ENCODE measurements around the gene PRKD1.
"Not testable (repeated sequence)": the region's sequence is repeated elsewhere in the genome, so short reads cannot be mapped to it uniquely, and the experiment has no call there.

The PRKD1 gene

DNA sequence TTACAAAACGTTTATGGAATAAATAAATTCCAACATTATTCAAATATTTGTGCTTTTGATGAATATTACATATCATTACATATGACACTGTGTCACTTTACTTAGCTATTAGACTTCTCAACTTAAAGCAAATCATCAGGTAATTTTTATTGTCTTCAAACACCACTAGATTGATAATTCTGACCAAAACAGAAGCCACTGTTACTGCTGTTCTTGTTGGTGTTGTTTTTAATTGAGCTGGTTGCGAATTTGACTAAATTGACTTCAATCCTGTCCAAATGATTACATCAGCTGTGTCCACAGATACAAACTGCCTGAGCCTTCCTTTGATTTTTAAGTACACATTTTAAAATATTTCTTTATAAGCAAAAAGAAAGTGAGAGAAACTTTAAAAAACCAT is 29.2 kb downstream of the PRKD1 start:
- DNase-seq: no peak

DNA sequence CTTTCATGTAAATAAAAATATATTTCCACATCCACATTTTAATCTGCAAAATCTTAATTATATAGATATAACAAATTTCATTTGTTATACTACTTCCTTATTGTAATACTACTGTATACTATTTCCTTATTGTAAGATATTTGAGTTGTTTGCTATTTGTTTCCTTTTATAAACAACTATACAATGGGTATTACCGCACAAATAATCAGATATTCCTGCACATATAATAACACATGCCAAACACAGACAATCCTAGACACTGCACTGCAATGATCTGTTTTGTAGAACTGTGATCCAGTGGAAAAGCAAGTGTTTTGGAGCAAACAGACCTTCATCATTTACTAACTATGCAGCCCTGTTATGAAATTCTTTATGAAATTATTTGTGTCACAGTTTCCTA is 30.5 kb downstream of the PRKD1 start:
- no peak for DNase-seq

DNA sequence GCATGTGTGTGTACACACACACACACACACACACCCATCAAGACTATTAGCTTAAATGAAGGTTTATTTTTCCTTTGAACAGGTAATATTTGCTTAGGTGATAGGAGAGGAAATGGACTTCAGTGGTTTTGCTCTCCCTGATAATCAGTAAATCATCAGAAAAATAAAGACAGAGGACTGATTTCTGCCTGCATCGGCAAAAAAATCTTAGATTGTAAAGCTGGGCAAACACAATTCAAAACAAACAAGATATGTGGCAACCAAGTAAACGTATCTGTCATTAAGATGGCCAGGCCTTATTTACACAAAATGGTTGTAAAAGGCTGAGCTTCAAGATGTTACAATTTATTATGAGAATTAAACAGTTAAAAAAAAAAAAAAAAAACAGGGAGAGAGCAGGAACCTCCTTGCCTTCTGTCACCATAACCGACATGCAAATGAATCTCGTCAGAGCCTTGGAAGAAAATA is 31.3 kb downstream of the PRKD1 start:
- DNase-seq: no peak

DNA sequence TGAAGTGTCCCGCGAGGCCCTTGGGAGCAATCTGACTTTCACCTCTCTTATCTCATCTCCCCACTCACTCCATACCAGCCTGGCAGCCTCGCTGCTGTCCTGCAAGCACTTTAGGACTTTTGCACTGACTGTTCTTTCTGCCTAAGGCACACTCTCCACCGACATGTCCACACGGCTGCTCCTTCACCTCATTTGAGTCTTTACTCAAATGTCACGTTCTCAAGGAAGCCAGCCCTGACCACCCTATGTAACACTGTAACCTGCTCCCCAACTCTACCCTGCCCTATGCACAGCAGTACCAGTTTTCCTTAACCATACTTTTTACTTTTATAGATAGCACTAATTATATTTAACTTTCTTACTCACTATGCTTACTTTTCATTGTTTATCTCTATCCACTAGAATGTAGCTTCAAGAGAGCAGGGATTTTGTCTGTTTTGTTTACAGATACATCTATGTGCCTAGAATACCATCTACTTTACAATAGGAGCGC is 32.0 kb downstream of the PRKD1 start:
- no peak for DNase-seq

DNA sequence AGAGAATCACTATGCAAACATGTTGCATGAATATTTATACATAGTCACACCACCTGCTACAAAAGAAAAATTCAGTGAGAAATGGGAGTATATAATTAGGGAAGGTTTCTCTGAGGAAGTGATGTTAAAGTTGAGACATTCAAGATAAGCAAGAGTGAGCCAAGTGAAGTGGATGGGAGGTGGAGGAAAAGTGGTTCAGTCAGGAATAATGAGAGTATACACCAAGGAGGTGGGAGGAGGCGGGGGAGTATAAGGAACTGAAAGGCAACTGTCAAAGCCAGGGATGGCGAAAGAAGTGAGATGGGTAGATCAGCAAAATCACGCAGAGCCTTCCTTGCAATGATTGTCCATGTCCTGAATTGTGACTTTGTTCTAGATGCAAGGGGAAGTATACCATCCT is 33.7 kb downstream of the PRKD1 start:
- no peak for DNase-seq

DNA sequence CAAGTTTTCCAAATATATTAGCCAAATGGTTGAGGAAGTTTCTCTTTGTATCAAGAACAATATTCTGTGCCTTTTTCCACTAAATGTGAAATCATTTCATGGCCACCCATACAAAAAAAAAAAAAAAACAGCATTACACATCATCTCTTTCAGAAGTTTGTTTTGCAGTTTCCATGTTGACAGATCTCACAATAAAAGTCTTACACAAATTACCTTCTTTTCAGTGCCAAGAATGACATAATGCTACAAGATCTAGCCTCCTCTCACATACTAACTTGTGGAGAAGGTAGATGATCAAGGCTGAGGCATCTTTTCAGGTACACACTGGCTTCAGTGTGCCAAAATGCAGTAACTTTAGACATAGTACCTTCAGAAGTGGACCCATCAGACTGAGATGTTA is 35.3 kb downstream of the PRKD1 start:
- no peak for DNase-seq

DNA sequence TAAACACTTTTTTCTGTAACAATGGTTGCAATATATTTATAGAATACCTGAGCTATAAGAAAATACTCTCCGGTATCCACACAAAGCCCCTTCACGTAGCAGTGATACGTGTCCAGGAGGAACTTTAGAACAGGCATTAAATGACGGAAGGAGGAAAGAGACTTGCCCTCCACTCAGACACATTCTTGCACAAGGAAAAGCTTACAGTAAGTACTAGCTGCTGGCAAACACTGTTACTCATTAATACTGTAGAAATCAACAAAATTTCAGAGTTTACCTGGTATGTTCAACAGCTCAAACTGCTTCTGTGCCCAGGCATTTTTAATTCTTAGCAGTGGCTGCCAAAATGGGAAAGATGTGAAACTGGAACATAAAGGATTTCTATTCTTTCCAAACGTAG is 41.7 kb downstream of the PRKD1 start:
- DNase-seq: no peak

DNA sequence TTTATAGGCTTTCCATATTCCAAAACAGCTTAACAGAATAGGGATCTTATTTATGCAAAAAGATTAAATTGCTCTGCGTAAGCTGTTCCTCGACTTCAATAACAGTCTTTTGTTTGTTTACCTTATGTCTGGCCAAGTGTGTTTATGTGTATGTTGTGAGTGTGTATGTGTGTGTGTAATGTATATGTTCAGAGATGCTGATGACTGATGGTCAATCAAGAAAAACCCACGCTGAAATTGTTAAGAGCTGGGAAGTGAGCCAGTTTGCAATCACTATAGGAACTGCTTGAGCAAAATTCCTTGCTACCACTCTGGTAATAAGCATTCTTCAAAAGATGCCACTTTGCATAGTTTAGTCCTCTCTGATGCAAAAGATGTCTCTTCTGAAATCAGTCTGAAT is 59.6 kb downstream of the PRKD1 start:
- DNase-seq: no peak

DNA sequence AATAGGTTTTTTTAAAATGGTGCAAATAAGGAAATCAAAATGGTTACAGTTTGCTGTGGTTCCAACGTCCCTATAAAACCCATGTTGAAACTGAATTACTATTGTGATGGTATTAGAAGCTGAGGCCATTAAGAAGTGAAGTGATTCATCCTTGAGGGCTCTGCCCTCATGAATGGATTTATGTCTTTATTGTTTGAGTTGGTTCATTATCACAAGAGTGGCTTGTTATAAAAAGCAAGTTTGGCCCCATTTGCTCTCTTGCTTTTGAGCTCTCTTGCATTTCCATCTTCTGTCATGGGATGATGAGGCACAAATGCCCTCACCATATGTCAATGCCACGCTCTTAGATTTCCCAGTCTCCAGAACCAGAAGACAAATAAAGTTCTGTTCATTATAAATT is 62.3 kb downstream of the PRKD1 start:
- DNase-seq: no peak

DNA sequence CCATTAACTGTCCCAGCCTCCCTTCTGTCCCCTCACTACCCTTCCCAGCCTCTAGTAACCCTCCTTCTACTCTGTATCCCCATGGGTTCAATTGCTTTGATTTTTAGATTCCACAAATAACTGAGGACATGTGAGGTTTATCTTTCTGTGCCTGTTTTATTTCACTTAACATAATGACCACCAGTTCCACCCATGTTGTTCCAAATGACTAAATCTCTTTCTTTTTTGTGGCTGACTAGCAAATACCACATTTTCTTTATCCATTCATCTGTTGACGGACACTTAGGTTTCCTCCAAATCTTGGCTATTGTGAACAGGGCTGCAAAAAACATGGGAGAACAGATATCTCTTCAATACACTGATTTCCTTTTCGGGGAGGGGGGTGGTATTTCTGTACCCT is 65.7 kb downstream of the PRKD1 start:
- no peak for DNase-seq

DNA sequence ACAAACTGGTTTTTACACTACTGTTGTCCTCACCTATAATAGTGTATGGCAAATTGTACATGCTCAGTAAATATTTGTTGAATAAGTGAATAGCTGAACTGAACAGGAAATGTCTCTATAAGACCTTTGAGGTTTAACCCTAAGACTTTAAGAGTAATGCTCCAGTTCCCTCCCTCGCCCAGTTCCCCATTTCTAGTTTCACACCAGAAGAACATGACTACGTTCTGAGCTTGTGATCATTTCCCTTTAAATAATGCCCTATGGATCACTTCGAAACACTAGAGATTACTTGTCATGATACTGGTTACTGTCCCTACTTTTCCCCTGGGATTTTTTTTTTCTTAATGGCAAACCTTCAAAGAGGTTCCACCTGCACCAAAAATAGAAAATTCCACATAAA is 69.3 kb downstream of the PRKD1 start:
- DNase-seq: no peak

DNA sequence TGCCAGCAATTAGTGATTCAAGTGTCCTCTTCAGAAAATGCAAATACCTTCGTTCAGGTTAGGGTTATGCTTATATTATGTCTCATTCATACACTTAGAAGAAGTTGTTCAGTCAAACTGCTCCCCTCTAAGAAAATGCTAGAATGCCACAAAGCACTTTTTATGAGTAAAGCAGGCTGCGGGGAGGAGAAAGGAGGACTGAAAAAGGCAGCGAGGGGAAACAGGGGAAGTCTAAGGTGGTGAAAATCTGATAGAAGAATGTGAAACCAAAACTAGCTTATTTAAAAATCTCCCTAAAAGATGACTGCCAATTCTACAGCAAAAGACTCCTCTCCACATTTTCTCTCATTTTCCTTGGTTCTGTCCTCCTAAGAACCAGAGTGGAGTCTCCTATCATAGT is 70.1 kb downstream of the PRKD1 start:
- DNase-seq: no peak

DNA sequence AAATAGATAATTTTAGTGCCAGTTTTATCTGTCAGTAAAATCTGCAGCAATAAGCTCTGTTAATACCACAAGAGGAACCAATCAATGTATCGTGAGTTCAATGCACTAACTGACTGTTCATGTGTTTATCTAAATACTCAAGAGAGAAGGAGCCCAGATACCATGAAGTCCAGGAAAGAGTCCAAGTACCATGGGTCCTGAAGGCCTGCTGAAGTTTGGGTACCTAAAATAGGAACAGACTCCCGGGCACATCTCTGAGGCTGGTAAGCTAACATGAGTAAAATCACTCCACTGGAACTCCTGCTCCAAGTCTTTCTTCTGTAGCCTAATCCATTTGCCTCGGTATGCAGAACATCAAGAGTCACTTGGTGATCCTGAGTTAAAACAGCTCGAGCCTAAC is 71.1 kb downstream of the PRKD1 start:
- no peak for DNase-seq

DNA sequence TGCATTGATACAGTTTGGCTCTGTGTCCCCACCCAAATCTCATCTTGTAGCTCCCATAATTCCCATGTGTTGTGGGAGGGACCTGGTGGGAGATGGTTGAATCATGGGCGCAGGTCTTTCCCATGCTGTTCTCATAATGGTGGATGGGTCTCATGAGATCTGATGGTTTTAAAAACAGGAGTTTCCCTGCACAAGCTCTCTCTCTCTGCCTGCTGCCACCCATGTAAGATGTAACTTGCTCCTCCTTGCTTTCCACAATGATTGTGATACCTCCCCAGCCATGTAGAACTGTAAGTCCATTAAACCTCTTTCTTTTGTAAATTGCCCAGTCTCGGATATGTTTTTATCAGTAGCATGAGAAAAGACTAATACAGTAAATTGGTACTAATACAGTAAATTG is 74.0 kb downstream of the PRKD1 start:
- DNase-seq: not testable (repeated sequence)

DNA sequence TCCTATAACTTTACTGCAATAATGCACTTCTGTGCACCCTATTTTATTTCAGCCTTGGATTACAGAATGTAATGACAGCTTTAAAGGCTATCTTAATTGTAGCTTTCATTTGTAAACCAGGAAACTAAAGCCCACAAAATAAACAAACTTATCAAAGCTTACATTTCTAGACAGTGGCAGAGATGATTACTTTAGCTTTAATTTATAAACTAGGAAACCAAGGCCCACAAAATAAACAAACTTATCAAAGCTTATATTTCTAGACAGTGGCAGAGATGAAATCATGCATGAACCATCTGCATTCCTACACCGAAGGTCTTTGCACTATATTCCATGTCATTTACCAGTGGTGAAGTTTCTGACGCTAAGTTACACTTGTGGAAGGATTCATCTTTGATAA is 74.4 kb downstream of the PRKD1 start:
- no peak for DNase-seq

DNA sequence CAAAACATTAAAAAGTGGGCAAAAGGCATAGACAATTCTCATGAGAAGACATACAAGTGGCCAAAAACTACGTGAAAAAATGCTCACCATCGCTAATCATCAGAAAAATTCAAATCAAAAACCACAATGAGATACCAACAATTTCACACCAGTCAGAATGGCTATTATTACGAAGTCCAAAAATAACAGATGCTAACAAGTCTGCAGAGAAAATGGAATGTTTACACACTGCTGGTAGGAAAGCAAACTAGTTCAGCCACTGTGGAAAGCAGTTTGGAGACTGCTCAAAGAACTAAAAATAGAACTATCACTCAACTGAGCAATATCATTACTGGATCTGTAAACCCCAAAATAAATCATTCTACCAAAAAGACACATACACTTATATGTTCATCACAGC is 76.2 kb downstream of the PRKD1 start:
- DNase-seq: peak; percentile 16

DNA sequence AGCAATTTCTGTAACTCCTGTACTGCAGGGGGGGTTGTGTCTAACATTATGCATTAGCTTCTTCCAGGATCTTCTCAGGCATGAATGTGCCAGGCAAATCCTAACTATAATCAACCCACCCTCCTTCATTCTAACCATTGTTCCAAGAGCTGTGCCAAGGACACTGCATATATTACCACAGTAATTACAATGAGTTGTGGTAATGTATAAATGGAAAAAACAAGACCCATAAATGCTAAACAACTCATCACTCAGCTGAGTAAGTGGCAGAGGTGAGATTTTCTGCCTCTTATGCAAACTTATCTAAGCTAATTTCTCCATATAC is 80.6 kb downstream of the PRKD1 start:
- DNase-seq: no peak

DNA sequence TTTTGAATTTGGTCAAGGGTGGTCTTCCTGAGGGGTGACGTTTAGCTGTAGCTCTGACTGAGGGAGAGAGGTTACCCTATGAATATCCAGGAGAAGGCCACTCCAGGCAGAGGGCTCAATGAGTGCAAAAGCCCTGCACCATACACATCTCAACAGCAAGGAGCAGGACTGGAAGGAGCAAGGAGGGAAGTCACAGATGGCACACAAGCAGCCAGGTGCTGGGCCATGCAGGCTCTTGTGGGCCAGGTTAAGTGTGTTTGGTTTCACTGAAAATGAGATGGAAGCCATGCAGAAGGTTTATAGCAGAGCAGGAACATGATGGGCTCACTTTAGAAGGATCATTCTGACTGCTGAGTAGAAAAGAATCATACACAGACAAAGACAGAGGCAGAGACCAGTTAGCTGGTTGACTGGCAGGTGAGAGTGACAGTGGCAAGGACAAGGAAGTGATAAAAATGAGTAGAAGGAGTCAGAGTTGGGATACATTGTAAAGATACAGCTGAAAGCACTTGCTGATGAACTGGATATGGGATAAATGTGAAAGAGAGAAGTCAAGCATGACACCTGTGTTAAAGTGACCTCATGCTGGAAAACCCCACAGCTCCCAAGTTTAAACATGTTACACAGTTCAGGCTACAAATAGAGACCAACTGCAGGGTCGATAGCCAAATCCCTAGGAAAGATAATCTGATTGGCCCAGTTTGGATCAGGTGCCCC is 81.2 kb downstream of the PRKD1 start:
- no peak for DNase-seq

DNA sequence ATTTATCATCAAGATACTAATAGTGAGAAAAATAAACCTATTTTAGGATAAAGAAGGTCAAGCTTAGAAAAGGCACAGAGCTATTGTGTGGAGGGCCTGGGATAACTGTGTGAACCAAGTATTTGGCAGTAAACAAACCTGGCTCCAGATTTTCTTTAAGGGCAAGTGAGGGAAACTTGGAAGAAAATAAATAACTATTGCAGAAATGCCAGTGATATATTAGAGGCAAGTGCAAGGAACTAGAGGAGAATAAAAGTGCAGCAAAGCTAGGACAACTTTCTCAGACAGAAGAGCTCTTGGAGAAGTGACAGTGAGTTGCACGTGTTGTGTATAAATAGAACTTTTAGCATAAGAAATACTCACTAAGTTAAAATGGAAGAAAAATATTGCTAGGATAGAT is 83.7 kb downstream of the PRKD1 start:
- no peak for DNase-seq

DNA sequence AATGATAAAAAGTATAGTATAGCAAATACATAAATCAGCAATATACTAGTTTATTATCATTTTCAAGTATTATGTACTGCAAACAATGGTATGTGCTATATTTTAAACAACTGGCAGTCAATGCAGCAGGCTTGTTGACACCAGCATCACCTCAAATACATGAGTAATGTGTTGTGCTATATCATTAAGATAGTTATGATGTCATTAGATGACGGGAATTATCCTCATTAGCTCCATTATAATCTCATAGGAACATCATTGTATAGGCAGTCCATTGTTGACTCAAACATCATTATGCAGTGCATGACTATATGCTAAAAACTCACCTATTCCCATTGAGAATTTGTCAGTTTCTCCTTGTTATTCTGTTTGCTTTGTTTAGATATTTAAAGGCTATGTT is 85.4 kb downstream of the PRKD1 start:
- DNase-seq: no peak

DNA sequence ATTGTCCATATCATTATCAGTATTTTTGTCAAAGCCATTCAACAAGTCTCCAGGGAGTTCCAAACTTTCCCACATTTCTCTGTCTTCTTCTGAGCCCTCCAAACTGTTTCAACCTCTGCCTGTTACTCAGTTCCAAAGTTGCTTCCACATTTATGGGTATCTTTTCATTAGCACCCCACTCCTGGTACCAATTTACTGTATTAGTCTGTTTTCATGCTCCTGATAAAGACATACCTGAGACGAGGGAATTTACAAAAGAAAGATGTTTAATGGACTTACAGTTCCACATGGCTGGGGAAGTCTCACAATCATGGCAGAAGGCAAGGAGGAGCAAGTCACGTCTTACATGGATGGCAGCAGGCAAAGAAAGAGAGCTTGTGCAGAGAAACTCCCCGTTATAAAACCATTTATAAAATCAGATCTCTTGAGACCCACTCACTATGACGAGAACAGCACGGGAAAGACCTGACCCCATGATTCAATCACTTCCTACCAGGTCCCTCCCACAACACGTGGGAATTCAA is 87.2 kb downstream of the PRKD1 start:
- not testable (repeated sequence) for DNase-seq

DNA sequence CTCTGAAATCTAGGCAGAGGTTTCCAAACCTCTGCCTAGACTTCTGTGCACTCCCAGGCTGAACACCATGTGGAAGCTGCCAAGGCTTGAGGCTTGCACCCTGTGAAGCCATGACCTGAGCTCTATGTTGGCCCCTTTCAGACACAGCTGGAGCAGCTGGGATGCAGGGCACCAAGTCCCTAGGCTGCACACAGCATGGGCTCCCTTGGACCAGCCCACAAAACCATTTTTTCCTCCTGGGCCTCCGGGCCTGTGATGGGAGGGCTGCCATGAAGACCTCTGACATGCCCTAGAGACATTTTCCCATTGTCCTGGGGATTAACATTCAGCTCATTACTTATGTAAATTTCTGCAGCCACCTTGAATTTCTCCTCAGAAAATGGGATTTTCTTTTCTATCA is 88.0 kb downstream of the PRKD1 start:
- not testable (repeated sequence) for DNase-seq

DNA sequence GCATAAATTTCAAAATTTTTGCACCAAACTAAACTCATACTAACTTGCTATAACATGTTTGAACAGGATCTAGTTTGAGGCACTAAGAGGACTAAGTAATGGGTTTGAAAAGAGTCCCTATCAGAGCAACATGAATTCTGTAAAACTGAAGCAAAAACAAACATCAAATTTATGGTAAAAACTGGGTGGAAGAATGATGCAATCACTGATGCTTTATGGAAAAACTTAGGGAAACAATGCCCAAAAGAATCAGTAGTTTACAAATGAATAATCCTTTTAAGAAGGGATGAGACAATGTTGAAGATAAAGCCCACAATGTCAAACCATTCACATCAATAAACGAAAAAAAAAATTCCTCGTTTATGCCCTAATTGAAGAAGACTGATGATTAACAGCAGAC is 88.9 kb downstream of the PRKD1 start:
- DNase-seq: no peak

DNA sequence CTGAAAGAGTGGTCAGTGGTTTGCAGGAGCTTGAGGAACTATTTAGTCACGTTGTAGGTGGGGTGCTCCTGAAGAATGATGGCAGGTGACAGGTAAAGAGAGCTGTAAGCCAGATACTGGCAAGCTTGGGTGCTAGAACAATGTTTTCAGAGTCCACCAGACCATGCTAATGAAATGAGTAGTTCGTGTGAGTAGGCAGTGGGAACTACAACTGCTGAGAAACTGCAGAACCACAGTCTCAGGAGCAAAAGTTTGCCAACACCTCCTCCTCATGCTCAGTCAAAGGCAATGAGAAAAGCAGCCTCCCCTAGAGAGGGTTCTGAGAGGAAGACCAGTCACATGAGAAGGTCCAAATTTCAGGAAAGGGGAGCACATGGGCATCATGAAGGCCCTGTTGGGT is 91.3 kb downstream of the PRKD1 start:
- no peak for DNase-seq

DNA sequence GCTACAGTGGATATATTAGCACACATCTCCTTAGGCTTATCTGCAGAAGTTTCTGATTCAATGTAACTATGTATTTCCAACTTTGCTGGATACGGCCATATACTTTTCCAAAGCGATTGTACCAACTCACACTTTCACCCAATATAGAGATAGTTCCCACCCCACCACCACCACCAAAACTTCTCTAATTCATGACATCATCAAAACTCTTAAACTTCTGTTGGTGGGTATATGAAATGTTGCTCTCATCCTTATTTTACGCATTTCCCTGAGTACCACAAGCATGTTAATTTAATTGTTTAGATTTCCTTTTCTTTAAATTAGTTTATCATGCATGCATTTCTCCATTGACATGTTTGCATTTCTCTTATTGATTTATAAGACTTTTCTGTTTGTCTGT is 95.6 kb downstream of the PRKD1 start:
- no peak for DNase-seq

Measured in EL (cell line).